ENCODE data around the gene DNTTIP2. TPM values are rescaled to one million over a fixed set of nuclear protein-coding genes. Genes with fewer than 3 reads are reported as not detected.
"Not testable (repeated sequence)": the region's sequence is repeated elsewhere in the genome, so short reads cannot be mapped to it uniquely, and the experiment has no call there.

DNTTIP2 gene
- total RNA-seq, 1 donor = 23.5 TPM

GRCh38 chr1:93869653-93870052 lies 9.4 kb downstream of the DNTTIP2 start:
- Histone ChIP-seq H3K4me3 (ENCODE audit: insufficient read depth, low read length) (no peak overlapping the region), H3K79me2 (ENCODE audit: insufficient read depth, low read length) (peaks cover 3% of the 10 kb centered on the region), H4K20me1 (ENCODE audit: insufficient read depth, low read length) (peaks cover 4% of the 10 kb centered on the region), H3K27me3 (ENCODE audit: insufficient read depth, low read length) (no peaks in the 10 kb centered on the region), H3K36me3 (ENCODE audit: insufficient read depth, low read length) (peaks cover 58% of the 10 kb centered on the region), H2AFZ (ENCODE audit: low read length) (no peak overlapping the region), H3K4me1 (ENCODE audit: insufficient read depth, low read length) (no peaks in the 10 kb centered on the region), H3K9me3 (ENCODE audit: low read depth, low read length) (no peaks in the 10 kb centered on the region), H3K27ac (ENCODE audit: low read depth, low read length) (no peak overlapping the region), H3K4me2 (ENCODE audit: insufficient read depth, low read length) (no peak overlapping the region)
- no peak for DNase-seq (ENCODE audit: insufficient read length, low spot score, missing footprints)
- TF ChIP-seq CTCF (IDR thresholded peaks at IDR 0.05; ENCODE audit: extremely low read depth, low read depth, low read length) = no peak

DNA sequence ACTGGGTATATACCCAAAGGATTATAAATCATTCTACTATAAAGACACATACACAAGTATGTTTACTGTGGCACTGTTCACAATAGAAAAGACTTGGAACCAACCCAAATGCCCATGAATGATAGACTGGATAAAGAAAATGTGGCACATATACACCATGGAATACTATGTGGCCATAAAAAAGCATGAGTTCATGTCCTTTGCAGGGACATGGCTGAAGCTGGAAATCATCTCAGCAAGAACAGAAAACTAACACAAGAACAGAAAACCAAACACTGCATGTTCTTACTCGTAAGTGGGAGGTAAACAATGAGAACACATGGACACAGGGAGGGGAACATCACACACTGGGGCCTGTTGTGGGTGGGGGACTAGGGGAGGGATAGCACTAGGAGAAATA lies 10.5 kb downstream of the DNTTIP2 start:
- peaks cover 46% of the 10 kb centered on the region for H3K36me3 ChIP-seq (ENCODE audit: insufficient read depth, low read length)
- not testable (repeated sequence) for H3K27ac ChIP-seq (ENCODE audit: low read depth, low read length); H3K27me3 ChIP-seq (ENCODE audit: insufficient read depth, low read length); H2AFZ ChIP-seq (ENCODE audit: low read length); H3K4me1 ChIP-seq (ENCODE audit: insufficient read depth, low read length); H3K9me3 ChIP-seq (ENCODE audit: low read depth, low read length); H3K4me3 ChIP-seq (ENCODE audit: insufficient read depth, low read length); H3K4me2 ChIP-seq (ENCODE audit: insufficient read depth, low read length); H4K20me1 ChIP-seq (ENCODE audit: insufficient read depth, low read length); DNase-seq (ENCODE audit: insufficient read length, low spot score, missing footprints); H3K79me2 ChIP-seq (ENCODE audit: insufficient read depth, low read length)

DNA sequence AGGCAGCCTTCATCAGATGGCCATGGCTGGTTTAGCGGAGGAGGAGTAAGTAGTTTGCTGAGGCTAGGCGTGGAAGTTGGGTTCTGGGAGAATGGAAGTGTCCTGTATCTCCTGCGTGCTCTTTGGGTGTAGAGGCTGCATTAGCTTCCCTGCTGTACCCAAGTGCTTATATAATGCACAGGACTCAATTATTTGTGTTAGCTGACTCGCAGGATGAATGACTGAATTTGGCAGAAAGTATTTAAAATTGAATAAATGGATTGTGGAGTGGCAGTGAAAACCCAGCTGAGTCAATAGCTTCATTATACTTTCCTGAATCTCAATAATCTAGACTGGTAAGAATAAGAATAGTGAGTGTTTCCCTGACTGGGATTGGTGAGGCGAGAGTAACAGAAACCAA lies 13.8 kb downstream of the DNTTIP2 start:
- no peak for DNase-seq (ENCODE audit: insufficient read length, low spot score, missing footprints)
- peaks cover 14% of the 10 kb centered on the region for H3K36me3 ChIP-seq (ENCODE audit: insufficient read depth, low read length)
- no peaks in the 10 kb centered on the region for H3K79me2 ChIP-seq (ENCODE audit: insufficient read depth, low read length)
- no peak overlapping the region for H3K4me2 ChIP-seq (ENCODE audit: insufficient read depth, low read length)
- H3K27me3 ChIP-seq (ENCODE audit: insufficient read depth, low read length) = no peaks in the 10 kb centered on the region
- H3K4me1 ChIP-seq (ENCODE audit: insufficient read depth, low read length) = no peaks in the 10 kb centered on the region
- no peak overlapping the region for H3K4me3 ChIP-seq (ENCODE audit: insufficient read depth, low read length)
- H3K27ac ChIP-seq (ENCODE audit: low read depth, low read length) = no peak overlapping the region
- H4K20me1 ChIP-seq (ENCODE audit: insufficient read depth, low read length) = no peaks in the 10 kb centered on the region
- no peak for TF ChIP-seq CTCF (IDR thresholded peaks at IDR 0.05; ENCODE audit: extremely low read depth, low read depth, low read length)
- H3K9me3 ChIP-seq (ENCODE audit: low read depth, low read length) = no peaks in the 10 kb centered on the region
- H2AFZ ChIP-seq (ENCODE audit: low read length) = no peak overlapping the region

GRCh38 chr1:93864175-93864574 lies 14.8 kb downstream of the DNTTIP2 start:
- Histone ChIP-seq H3K4me3 (ENCODE audit: insufficient read depth, low read length) (no peak overlapping the region), H2AFZ (ENCODE audit: low read length) (no peak overlapping the region), H3K79me2 (ENCODE audit: insufficient read depth, low read length) (no peaks in the 10 kb centered on the region), H3K9me3 (ENCODE audit: low read depth, low read length) (no peaks in the 10 kb centered on the region), H3K27ac (ENCODE audit: low read depth, low read length) (no peak overlapping the region), H3K36me3 (ENCODE audit: insufficient read depth, low read length) (peaks cover 3% of the 10 kb centered on the region), H4K20me1 (ENCODE audit: insufficient read depth, low read length) (no peaks in the 10 kb centered on the region), H3K4me2 (ENCODE audit: insufficient read depth, low read length) (no peak overlapping the region), H3K27me3 (ENCODE audit: insufficient read depth, low read length) (no peaks in the 10 kb centered on the region), H3K4me1 (ENCODE audit: insufficient read depth, low read length) (no peaks in the 10 kb centered on the region)
- TF ChIP-seq CTCF (IDR thresholded peaks at IDR 0.05; ENCODE audit: extremely low read depth, low read depth, low read length) = no peak
- DNase-seq (ENCODE audit: insufficient read length, low spot score, missing footprints) = no peak

DNA sequence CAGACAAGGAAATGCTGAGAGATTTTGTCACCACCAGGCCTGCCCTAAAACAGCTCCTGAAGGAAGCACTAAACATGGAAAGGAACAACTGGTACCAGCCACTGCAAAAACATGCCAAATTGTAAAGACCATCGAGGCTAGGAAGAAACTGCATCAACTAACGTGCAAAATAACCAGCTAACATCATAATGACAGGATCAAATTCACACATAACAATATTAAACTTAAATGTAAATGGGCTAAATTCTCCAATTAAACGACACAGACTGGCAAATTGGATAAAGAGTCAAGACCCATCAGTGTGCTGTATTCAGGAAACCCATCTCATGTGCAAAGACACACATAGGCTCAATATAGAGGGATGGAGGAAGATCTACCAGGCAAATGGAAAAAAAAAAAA lies 21.4 kb downstream of the DNTTIP2 start:
- not testable (repeated sequence) for H3K36me3 ChIP-seq (ENCODE audit: insufficient read depth, low read length); H2AFZ ChIP-seq (ENCODE audit: low read length); H3K4me3 ChIP-seq (ENCODE audit: insufficient read depth, low read length); H3K4me2 ChIP-seq (ENCODE audit: insufficient read depth, low read length); H4K20me1 ChIP-seq (ENCODE audit: insufficient read depth, low read length); DNase-seq (ENCODE audit: insufficient read length, low spot score, missing footprints); H3K79me2 ChIP-seq (ENCODE audit: insufficient read depth, low read length); H3K9me3 ChIP-seq (ENCODE audit: low read depth, low read length); H3K27ac ChIP-seq (ENCODE audit: low read depth, low read length); H3K4me1 ChIP-seq (ENCODE audit: insufficient read depth, low read length); H3K27me3 ChIP-seq (ENCODE audit: insufficient read depth, low read length)

DNA sequence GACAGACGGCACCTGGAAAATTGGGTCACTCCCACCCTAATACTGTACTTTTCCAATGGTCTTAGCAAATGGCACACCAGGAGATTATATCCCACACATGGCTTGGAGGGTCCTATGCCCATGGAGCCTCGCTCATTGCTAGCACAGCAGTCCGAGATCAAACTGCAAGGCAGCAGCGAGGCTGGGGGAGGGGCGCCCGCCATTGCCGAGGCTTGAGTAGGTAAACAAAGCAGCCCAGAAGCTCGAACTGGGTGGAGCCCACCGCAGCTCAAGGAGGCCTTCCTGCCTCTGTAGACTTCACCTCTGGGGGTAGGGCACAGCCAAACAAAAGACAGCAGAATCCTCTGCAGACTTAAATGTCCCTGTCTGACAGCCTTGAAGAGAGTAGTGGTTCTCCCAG lies 23.0 kb downstream of the DNTTIP2 start:
- H3K36me3 ChIP-seq (ENCODE audit: insufficient read depth, low read length); H2AFZ ChIP-seq (ENCODE audit: low read length); H4K20me1 ChIP-seq (ENCODE audit: insufficient read depth, low read length); H3K4me3 ChIP-seq (ENCODE audit: insufficient read depth, low read length); H3K9me3 ChIP-seq (ENCODE audit: low read depth, low read length); H3K4me1 ChIP-seq (ENCODE audit: insufficient read depth, low read length); H3K79me2 ChIP-seq (ENCODE audit: insufficient read depth, low read length); H3K4me2 ChIP-seq (ENCODE audit: insufficient read depth, low read length); DNase-seq (ENCODE audit: insufficient read length, low spot score, missing footprints); H3K27ac ChIP-seq (ENCODE audit: low read depth, low read length); H3K27me3 ChIP-seq (ENCODE audit: insufficient read depth, low read length): not testable (repeated sequence)

Measured in osteoblast (primary cell).